ENCODE measurements around the gene SLFN5.

- no peak for TF ChIP-seq CTCF (IDR thresholded peaks at IDR 0.05 in 8 of 11, conservative IDR thresholded peaks at IDR 0.05 in 3 of 11)
- TF ChIP-seq POLR2A (IDR thresholded peaks at IDR 0.05), result no peak
- no peak for TF ChIP-seq POLR2AphosphoS5 (IDR thresholded peaks at IDR 0.05)
Measured at GRCh38 chr17:35322749-35323148, 79.9 kb downstream of the SLFN5 start.

All from spleen (tissue), 7 donors.